Inferior parietal cortex (tissue), 1 donor: Measurements from ENCODE around the gene SNRPA1.

ENCODE experiments used
- DNase-seq: peaks from one replicate; pipeline ENCODE4 v3.0.0-alpha.2; 2016; ENCODE audit errors: extremely low spot score

SNRPA1 gene

GRCh38 chr15:101318839-101319238 lies 23.8 kb upstream of the SNRPA1 start:
- no peak for DNase-seq

- no peak for DNase-seq
These were observed 23.2 kb upstream of the SNRPA1 start for GRCh38 chr15:101318147-101318819.

- no peak for DNase-seq
These were observed 22.4 kb upstream of the SNRPA1 start for GRCh38 chr15:101317336-101317872.

- DNase-seq = no peak
These were observed 21.5 kb upstream of the SNRPA1 start for GRCh38 chr15:101316529-101316928.

GRCh38 chr15:101315736-101316135 lies 20.7 kb upstream of the SNRPA1 start:
- DNase-seq = no peak

GRCh38 chr15:101314336-101315125 lies 19.5 kb upstream of the SNRPA1 start:
- DNase-seq = no peak

- DNase-seq = no peak
These were observed 18.2 kb upstream of the SNRPA1 start for GRCh38 chr15:101313041-101313761.

- DNase-seq = no peak
These were observed 15.5 kb upstream of the SNRPA1 start for GRCh38 chr15:101310508-101310907.

- no peak for DNase-seq
These were observed 15.1 kb upstream of the SNRPA1 start for GRCh38 chr15:101310161-101310480.

- DNase-seq = no peak
These were observed 14.6 kb upstream of the SNRPA1 start for GRCh38 chr15:101309436-101310160.

- no peak for DNase-seq
These were observed 13.8 kb upstream of the SNRPA1 start for GRCh38 chr15:101308604-101309435.

- no peak for DNase-seq
These were observed 13.0 kb upstream of the SNRPA1 start for GRCh38 chr15:101307897-101308603.

GRCh38 chr15:101307048-101307896 lies 12.2 kb upstream of the SNRPA1 start:
- DNase-seq = no peak

GRCh38 chr15:101306341-101307047 lies 11.4 kb upstream of the SNRPA1 start:
- DNase-seq = no peak

- DNase-seq = no peak
These were observed 10.8 kb upstream of the SNRPA1 start for GRCh38 chr15:101305820-101306255.

- no peak for DNase-seq
These were observed 8.4 kb upstream of the SNRPA1 start for GRCh38 chr15:101303408-101303807.

- peak; percentile 10 for DNase-seq
These were observed 1.7 kb upstream of the SNRPA1 start for GRCh38 chr15:101296418-101297405.
